Measurements from ENCODE around the gene NF1. TPM values are rescaled to one million over a fixed set of nuclear protein-coding genes. Genes with fewer than 3 reads are reported as not detected.

The NF1 gene
- total RNA-seq, 1 donor: 67.0 TPM

- no peak for TF ChIP-seq CTCF (IDR thresholded peaks at IDR 0.05; ENCODE audit: extremely low read depth, low read depth, low read length)
- no peak overlapping the region for H2AFZ ChIP-seq (ENCODE audit: low read length)
- H3K79me2 ChIP-seq (ENCODE audit: insufficient read depth, low read length): no peaks in the 10 kb centered on the region
- H3K27ac ChIP-seq (ENCODE audit: low read depth, low read length): no peak overlapping the region
- peaks cover 6% of the 10 kb centered on the region for H3K4me1 ChIP-seq (ENCODE audit: insufficient read depth, low read length)
- no peaks in the 10 kb centered on the region for H3K36me3 ChIP-seq (ENCODE audit: insufficient read depth, low read length)
- no peak overlapping the region for H3K4me2 ChIP-seq (ENCODE audit: insufficient read depth, low read length)
- DNase-seq (ENCODE audit: insufficient read length, low spot score, missing footprints): no peak
- H3K27me3 ChIP-seq (ENCODE audit: insufficient read depth, low read length): peaks cover 29% of the 10 kb centered on the region
- H3K4me3 ChIP-seq (ENCODE audit: insufficient read depth, low read length): no peak overlapping the region
- no peaks in the 10 kb centered on the region for H4K20me1 ChIP-seq (ENCODE audit: insufficient read depth, low read length)
- no peaks in the 10 kb centered on the region for H3K9me3 ChIP-seq (ENCODE audit: low read depth, low read length)
Observed at GRCh38 chr17:31411707-31412285, 317.0 kb downstream of the NF1 start.

- H3K9me3 ChIP-seq (ENCODE audit: low read depth, low read length): no peaks in the 10 kb centered on the region
- no peaks in the 10 kb centered on the region for H3K79me2 ChIP-seq (ENCODE audit: insufficient read depth, low read length)
- no peak overlapping the region for H3K4me2 ChIP-seq (ENCODE audit: insufficient read depth, low read length)
- TF ChIP-seq CTCF (IDR thresholded peaks at IDR 0.05; ENCODE audit: extremely low read depth, low read depth, low read length): no peak
- H3K36me3 ChIP-seq (ENCODE audit: insufficient read depth, low read length): no peaks in the 10 kb centered on the region
- H3K4me1 ChIP-seq (ENCODE audit: insufficient read depth, low read length): peaks cover 6% of the 10 kb centered on the region
- H3K27ac ChIP-seq (ENCODE audit: low read depth, low read length): no peak overlapping the region
- no peaks in the 10 kb centered on the region for H4K20me1 ChIP-seq (ENCODE audit: insufficient read depth, low read length)
- H2AFZ ChIP-seq (ENCODE audit: low read length): no peak overlapping the region
- DNase-seq (ENCODE audit: insufficient read length, low spot score, missing footprints): no peak
- H3K4me3 ChIP-seq (ENCODE audit: insufficient read depth, low read length): no peak overlapping the region
- peaks cover 23% of the 10 kb centered on the region for H3K27me3 ChIP-seq (ENCODE audit: insufficient read depth, low read length)
Observed at GRCh38 chr17:31412511-31412910, 317.7 kb downstream of the NF1 start.

- Histone ChIP-seq H3K4me2 (ENCODE audit: insufficient read depth, low read length) (peak overlapping the region; percentile 27), H2AFZ (ENCODE audit: low read length) (no peak overlapping the region), H3K27ac (ENCODE audit: low read depth, low read length) (no peak overlapping the region), H3K4me1 (ENCODE audit: insufficient read depth, low read length) (peaks cover 6% of the 10 kb centered on the region), H3K79me2 (ENCODE audit: insufficient read depth, low read length) (no peaks in the 10 kb centered on the region), H4K20me1 (ENCODE audit: insufficient read depth, low read length) (no peaks in the 10 kb centered on the region), H3K27me3 (ENCODE audit: insufficient read depth, low read length) (peaks cover 22% of the 10 kb centered on the region), H3K36me3 (ENCODE audit: insufficient read depth, low read length) (no peaks in the 10 kb centered on the region), H3K9me3 (ENCODE audit: low read depth, low read length) (no peaks in the 10 kb centered on the region), H3K4me3 (ENCODE audit: insufficient read depth, low read length) (no peak overlapping the region)
- no peak for DNase-seq (ENCODE audit: insufficient read length, low spot score, missing footprints)
- no peak for TF ChIP-seq CTCF (IDR thresholded peaks at IDR 0.05; ENCODE audit: extremely low read depth, low read depth, low read length)
Observed at GRCh38 chr17:31413081-31413799, 318.5 kb downstream of the NF1 start.

GRCh38 chr17:31413874-31414549 lies 319.2 kb downstream of the NF1 start:
- H3K4me1 ChIP-seq (ENCODE audit: insufficient read depth, low read length): peaks cover 6% of the 10 kb centered on the region
- TF ChIP-seq CTCF (IDR thresholded peaks at IDR 0.05; ENCODE audit: extremely low read depth, low read depth, low read length): no peak
- no peaks in the 10 kb centered on the region for H3K36me3 ChIP-seq (ENCODE audit: insufficient read depth, low read length)
- peaks cover 16% of the 10 kb centered on the region for H3K27me3 ChIP-seq (ENCODE audit: insufficient read depth, low read length)
- no peak overlapping the region for H3K27ac ChIP-seq (ENCODE audit: low read depth, low read length)
- H3K79me2 ChIP-seq (ENCODE audit: insufficient read depth, low read length): no peaks in the 10 kb centered on the region
- no peaks in the 10 kb centered on the region for H3K9me3 ChIP-seq (ENCODE audit: low read depth, low read length)
- H3K4me2 ChIP-seq (ENCODE audit: insufficient read depth, low read length): peak overlapping the region; percentile 27
- DNase-seq (ENCODE audit: insufficient read length, low spot score, missing footprints): peak; percentile 96
- no peaks in the 10 kb centered on the region for H4K20me1 ChIP-seq (ENCODE audit: insufficient read depth, low read length)
- H3K4me3 ChIP-seq (ENCODE audit: insufficient read depth, low read length): no peak overlapping the region
- no peak overlapping the region for H2AFZ ChIP-seq (ENCODE audit: low read length)
